Gastroesophageal sphincter (tissue), 4 donors: Measurements from ENCODE around the gene TRIOBP. TPM values are rescaled to one million over a fixed set of nuclear protein-coding genes. Genes with fewer than 3 reads are reported as not detected.

Source experiments
- ATAC-seq: fragments of 150-250 bp; one replicate; pipeline ENCODE4 v1.9.1; 2016; ENCODE audit warnings: mild to moderate bottlenecking, moderate library complexity
- H3K27ac ChIP-seq, 4 donors: fragments of 200-600 bp; sonication (generic) in 3 of 4; 1 replicate in 3 of 4; 2 replicates in 1 of 4; pipeline ENCODE4 v1.5.1; 2016 to 2019
- H3K27me3 ChIP-seq: fragments of 200-600 bp; sonication (generic); one replicate; pipeline ENCODE4 v1.5.1; 2019
- H3K36me3 ChIP-seq, 2 donors: fragments of 200-600 bp; sonication (generic); one replicate each; pipeline ENCODE4 v1.5.1; 2019; ENCODE audit warnings: control low read depth in 1 of 2
- H3K4me1 ChIP-seq, 3 donors: fragments of 200-600 bp; sonication (generic); 1 replicate in 2 of 3; 2 replicates in 1 of 3; pipeline ENCODE4 v1.5.1; 2016 to 2019; ENCODE audit warnings: control low read depth in 2 of 3
- H3K4me3 ChIP-seq, 2 donors: fragments of 200-600 bp; sonication (generic); one replicate each; pipeline ENCODE4 v1.5.1; 2019; ENCODE audit warnings: mild to moderate bottlenecking in 1 of 2, moderate library complexity in 1 of 2
- H3K9me3 ChIP-seq, 3 donors: fragments of 200-600 bp; sonication (generic); one replicate each; pipeline ENCODE4 v1.5.1; 2017 to 2019; ENCODE audit warnings: control low read depth in 2 of 3
- CTCF ChIP-seq, 4 experiments: fragments of 200-600 bp in 2 of 4; fragments of 450-650 bp in 2 of 4; sonication (generic) in 1 of 4; IDR thresholded peaks; one replicate each; pipeline ENCODE4 v1.5.1; 2017 to 2019; ENCODE audit warnings: antibody characterized with exemption in 4 of 4, mild to moderate bottlenecking in 2 of 4, moderate library complexity in 2 of 4
- EP300 ChIP-seq: sonication (generic); formaldehyde crosslinking; IDR thresholded peaks from one replicate; pipeline ENCODE4 v1.6.1; 2017; ENCODE audit warnings: antibody characterized with exemption, mild to moderate bottlenecking
- POLR2A ChIP-seq, 2 donors: fragments of 450-650 bp; IDR thresholded peaks; one replicate each; pipeline ENCODE4 v1.6.1; 2017; ENCODE audit warnings: antibody characterized with exemption in 2 of 2, mild to moderate bottlenecking in 2 of 2, moderate library complexity in 1 of 2
- POLR2AphosphoS5 ChIP-seq: sonication (generic); formaldehyde crosslinking; IDR thresholded peaks from one replicate; pipeline ENCODE4 v1.6.1; 2017; ENCODE audit warnings: antibody characterized with exemption
- WGBS, 2 donors: methylation state at CpG; one replicate each; pipeline ENCODE4 v1.1.5; 2018; ENCODE audit warnings: low coverage in 1 of 2; 5-methylcytosine and 5-hydroxymethylcytosine counted together
- total RNA-seq, 4 donors: library from RNA; depleted of rRNA; stranded (reverse); fragments of >200 nt; gene quantifications; one replicate each; pipeline ENCODE4 v1.1.0, GENCODE V29; 2016

TRIOBP gene
- total RNA-seq, 4 donors from 2014 or later: 128 to 234 (median 137) TPM

GRCh38 chr22:37703906-37704305, 7.1 kb downstream of the TRIOBP start:
- Histone ChIP-seq H3K27me3 (no peaks in the 10 kb centered on the region), H3K36me3 (no peaks in the 10 kb centered on the region), H3K4me1 (peaks cover 0 to 3% (median 0%) of the 10 kb centered on the region in 3 donors), H3K27ac (no peak overlapping the region), H3K9me3 (no peaks in the 10 kb centered on the region), H3K4me3 (no peak overlapping the region)
- no peak for ATAC-seq
- TF ChIP-seq EP300 (no peak), CTCF (IDR thresholded peaks at IDR 0.05) (no peak), POLR2AphosphoS5 (no peak), POLR2A (IDR thresholded peaks at IDR 0.05) (no peak)
- WGBS, 2 donors: 69 to 74% methylated on average over 5 to 7 of the region's 7 CpGs

GRCh38 chr22:37704645-37705044, 7.8 kb downstream of the TRIOBP start:
- Histone ChIP-seq H3K4me3 (no peak overlapping the region), H3K9me3 (no peaks in the 10 kb centered on the region), H3K27me3 (no peaks in the 10 kb centered on the region), H3K27ac (no peak overlapping the region), H3K36me3 (no peaks in the 10 kb centered on the region), H3K4me1 (peaks cover 0 to 4% (median 0%) of the 10 kb centered on the region in 3 donors)
- no peak for ATAC-seq
- TF ChIP-seq POLR2A (IDR thresholded peaks at IDR 0.05): no peak
- 78 to 100% methylated on average over 1 to 3 of the region's 3 CpGs for WGBS, 2 donors

GRCh38 chr22:37705205-37705604, 8.4 kb downstream of the TRIOBP start:
- Histone ChIP-seq H3K36me3 (no peaks in the 10 kb centered on the region), H3K4me3 (no peak overlapping the region), H3K27ac (no peak overlapping the region), H3K9me3 (no peaks in the 10 kb centered on the region), H3K4me1 (peaks cover 0 to 4% (median 0%) of the 10 kb centered on the region in 3 donors), H3K27me3 (no peaks in the 10 kb centered on the region)
- WGBS, 2 donors: 94 to 95% methylated on average over 3 of the region's 3 CpGs
- TF ChIP-seq CTCF (IDR thresholded peaks at IDR 0.05) (no peak), POLR2A (IDR thresholded peaks at IDR 0.05) (no peak), POLR2AphosphoS5 (no peak), EP300 (no peak)
- no peak for ATAC-seq

GRCh38 chr22:37708580-37709444, 12.0 kb downstream of the TRIOBP start:
- H3K27me3 ChIP-seq: no peaks in the 10 kb centered on the region
- H3K27ac ChIP-seq: no peak overlapping the region
- no peak for TF ChIP-seq POLR2AphosphoS5
- TF ChIP-seq POLR2A (IDR thresholded peaks at IDR 0.05): no peak
- no peak for TF ChIP-seq CTCF (IDR thresholded peaks at IDR 0.05)
- no peak for TF ChIP-seq EP300
- H3K4me3 ChIP-seq: no peak overlapping the region
- no peaks in the 10 kb centered on the region for H3K9me3 ChIP-seq
- H3K36me3 ChIP-seq: no peaks in the 10 kb centered on the region
- H3K4me1 ChIP-seq: peaks cover 0 to 4% (median 0%) of the 10 kb centered on the region in 3 donors
- 70 to 77% methylated on average over 6 to 9 of the region's 25 CpGs for WGBS, 2 donors
- peak; percentile 50 for ATAC-seq

- ATAC-seq: no peak
- H3K9me3 ChIP-seq: no peaks in the 10 kb centered on the region
- H3K36me3 ChIP-seq: no peaks in the 10 kb centered on the region
- H3K4me1 ChIP-seq: peaks cover 0 to 4% (median 0%) of the 10 kb centered on the region in 3 donors
- WGBS, 2 donors: no CpG with 5 or more reads among the region's 15 CpGs
- no peaks in the 10 kb centered on the region for H3K27me3 ChIP-seq
- no peak overlapping the region for H3K4me3 ChIP-seq
- H3K27ac ChIP-seq: no peak overlapping the region
- TF ChIP-seq CTCF (IDR thresholded peaks at IDR 0.05) (no peak), POLR2A (IDR thresholded peaks at IDR 0.05) (no peak), EP300 (no peak), POLR2AphosphoS5 (no peak)
Observed at GRCh38 chr22:37709445-37709765, 12.6 kb downstream of the TRIOBP start.
